ENCODE measurements around the gene TNFRSF4.

- TF ChIP-seq POLR2A (IDR thresholded peaks at IDR 0.05): no peak
- TF ChIP-seq, protein P1, sequence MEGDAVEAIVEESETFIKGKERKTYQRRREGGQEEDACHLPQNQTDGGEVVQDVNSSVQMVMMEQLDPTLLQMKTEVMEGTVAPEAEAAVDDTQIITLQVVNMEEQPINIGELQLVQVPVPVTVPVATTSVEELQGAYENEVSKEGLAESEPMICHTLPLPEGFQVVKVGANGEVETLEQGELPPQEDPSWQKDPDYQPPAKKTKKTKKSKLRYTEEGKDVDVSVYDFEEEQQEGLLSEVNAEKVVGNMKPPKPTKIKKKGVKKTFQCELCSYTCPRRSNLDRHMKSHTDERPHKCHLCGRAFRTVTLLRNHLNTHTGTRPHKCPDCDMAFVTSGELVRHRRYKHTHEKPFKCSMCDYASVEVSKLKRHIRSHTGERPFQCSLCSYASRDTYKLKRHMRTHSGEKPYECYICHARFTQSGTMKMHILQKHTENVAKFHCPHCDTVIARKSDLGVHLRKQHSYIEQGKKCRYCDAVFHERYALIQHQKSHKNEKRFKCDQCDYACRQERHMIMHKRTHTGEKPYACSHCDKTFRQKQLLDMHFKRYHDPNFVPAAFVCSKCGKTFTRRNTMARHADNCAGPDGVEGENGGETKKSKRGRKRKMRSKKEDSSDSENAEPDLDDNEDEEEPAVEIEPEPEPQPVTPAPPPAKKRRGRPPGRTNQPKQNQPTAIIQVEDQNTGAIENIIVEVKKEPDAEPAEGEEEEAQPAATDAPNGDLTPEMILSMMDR (IDR thresholded peaks at IDR 0.05): peak in 1 of 6 experiments; percentile 7
- TF ChIP-seq EP300 (IDR thresholded peaks at IDR 0.05): no peak
Measured at GRCh38 chr1:1244192-1244811, 30.3 kb upstream of the TNFRSF4 start.

All from upper lobe of left lung (tissue), 4 donors.